ENCODE results near the gene CASP14. TPM values are rescaled to one million over a fixed set of nuclear protein-coding genes. Genes with fewer than 3 reads are reported as not detected.

The CASP14 gene
- total and polyA plus RNA-seq, 2 of the 13 experiments (the other 11 are each of a cell fraction or from before 2014, with no cell fraction given), result not detected

- no peaks in the 10 kb centered on the region for H3K9me3 ChIP-seq (ENCODE audit: low read length)
- H3K4me2 ChIP-seq (ENCODE audit: low read depth, low read length), result no peak overlapping the region
- no peak overlapping the region for H3K9ac ChIP-seq (ENCODE audit: insufficient read depth, low read depth, low read length)
- no peak overlapping the region for H2AFZ ChIP-seq (ENCODE audit: low read length)
- H3K27ac ChIP-seq (ENCODE audit: extremely low read length, insufficient read depth, low read length), result no peak overlapping the region
- no peak overlapping the region for H3K4me3 ChIP-seq (replicated peaks in 1 of 3; ENCODE audit: insufficient read depth in 1 of 3, low read depth in 2 of 3, low read length in 3 of 3)
- ATAC-seq, result no peak
- no TSS peak for BruUV-seq (replicated peaks)
- ChIA-PET CTCF (ENCODE audit: low intra/inter-chr PET ratio, low total read pairs) (no interaction called here), POLR2A (no interaction called here)
- DNase-seq (ENCODE audit: low spot score), result no peak
- peaks cover 0 to under 1% of the 10 kb centered on the region in 2 experiments; a peak in 1 of 5 replicates for H3K27me3 ChIP-seq (ENCODE audit: control insufficient read depth in 1 of 2, insufficient read depth in 2 of 2, low read length in 2 of 2)
- H4K20me1 ChIP-seq (ENCODE audit: insufficient read depth, low read length), result no peaks in the 10 kb centered on the region
- no peaks in the 10 kb centered on the region for H3K36me3 ChIP-seq (replicated peaks in 1 of 2; ENCODE audit: control insufficient read depth in 1 of 2, insufficient read depth in 2 of 2, low read length in 2 of 2)
- in situ Hi-C loops (cut with HindIII; ENCODE audit: extremely low pct_ligation_motif_present, low pct_unique_long_range_greater_than_20kb), result no loop called here
- H3K79me2 ChIP-seq (ENCODE audit: insufficient read depth, low read length), result no peaks in the 10 kb centered on the region
- H3K4me1 ChIP-seq (ENCODE audit: insufficient read depth, low read length), result no peaks in the 10 kb centered on the region
- intact Hi-C loops (cut with micrococcal nuclease; ENCODE audit: unreplicated experiment), result no loop called here
- FAIRE-seq, result no peak
- 0% methylated on average over 1 of the region's 1 CpG for WGBS (ENCODE audit: low lambda C conversion rate)
- TF ChIP-seq HNRNPK (IDR thresholded peaks at IDR 0.05; ENCODE audit: low read depth, low read length, poor library complexity, severe bottlenecking) (no peak), REXO4 (CRISPR knock-in tag; IDR thresholded peaks at IDR 0.05; ENCODE audit: borderline replicate concordance) (no peak), IRF1 (CRISPR knock-in tag; IDR thresholded peaks at IDR 0.05; ENCODE audit: low read depth) (no peak), ZNF777 (CRISPR knock-in tag; IDR thresholded peaks at IDR 0.05) (no peak), ZNF598 (CRISPR knock-in tag; IDR thresholded peaks at IDR 0.05; ENCODE audit: borderline replicate concordance) (no peak), ARID5B (CRISPR knock-in tag; IDR thresholded peaks at IDR 0.05) (no peak), ZNF776 (CRISPR knock-in tag; IDR thresholded peaks at IDR 0.05) (no peak)
- TF ChIP-seq, protein P1, sequence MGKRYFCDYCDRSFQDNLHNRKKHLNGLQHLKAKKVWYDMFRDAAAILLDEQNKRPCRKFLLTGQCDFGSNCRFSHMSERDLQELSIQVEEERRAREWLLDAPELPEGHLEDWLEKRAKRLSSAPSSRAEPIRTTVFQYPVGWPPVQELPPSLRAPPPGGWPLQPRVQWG (CRISPR knock-in tag; IDR thresholded peaks at IDR 0.05; ENCODE audit: borderline replicate concordance, low read depth), result no peak
- TF ChIP-seq, protein P2, sequence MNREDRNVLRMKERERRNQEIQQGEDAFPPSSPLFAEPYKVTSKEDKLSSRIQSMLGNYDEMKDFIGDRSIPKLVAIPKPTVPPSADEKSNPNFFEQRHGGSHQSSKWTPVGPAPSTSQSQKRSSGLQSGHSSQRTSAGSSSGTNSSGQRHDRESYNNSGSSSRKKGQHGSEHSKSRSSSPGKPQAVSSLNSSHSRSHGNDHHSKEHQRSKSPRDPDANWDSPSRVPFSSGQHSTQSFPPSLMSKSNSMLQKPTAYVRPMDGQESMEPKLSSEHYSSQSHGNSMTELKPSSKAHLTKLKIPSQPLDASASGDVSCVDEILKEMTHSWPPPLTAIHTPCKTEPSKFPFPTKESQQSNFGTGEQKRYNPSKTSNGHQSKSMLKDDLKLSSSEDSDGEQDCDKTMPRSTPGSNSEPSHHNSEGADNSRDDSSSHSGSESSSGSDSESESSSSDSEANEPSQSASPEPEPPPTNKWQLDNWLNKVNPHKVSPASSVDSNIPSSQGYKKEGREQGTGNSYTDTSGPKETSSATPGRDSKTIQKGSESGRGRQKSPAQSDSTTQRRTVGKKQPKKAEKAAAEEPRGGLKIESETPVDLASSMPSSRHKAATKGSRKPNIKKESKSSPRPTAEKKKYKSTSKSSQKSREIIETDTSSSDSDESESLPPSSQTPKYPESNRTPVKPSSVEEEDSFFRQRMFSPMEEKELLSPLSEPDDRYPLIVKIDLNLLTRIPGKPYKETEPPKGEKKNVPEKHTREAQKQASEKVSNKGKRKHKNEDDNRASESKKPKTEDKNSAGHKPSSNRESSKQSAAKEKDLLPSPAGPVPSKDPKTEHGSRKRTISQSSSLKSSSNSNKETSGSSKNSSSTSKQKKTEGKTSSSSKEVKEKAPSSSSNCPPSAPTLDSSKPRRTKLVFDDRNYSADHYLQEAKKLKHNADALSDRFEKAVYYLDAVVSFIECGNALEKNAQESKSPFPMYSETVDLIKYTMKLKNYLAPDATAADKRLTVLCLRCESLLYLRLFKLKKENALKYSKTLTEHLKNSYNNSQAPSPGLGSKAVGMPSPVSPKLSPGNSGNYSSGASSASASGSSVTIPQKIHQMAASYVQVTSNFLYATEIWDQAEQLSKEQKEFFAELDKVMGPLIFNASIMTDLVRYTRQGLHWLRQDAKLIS (CRISPR knock-in tag; IDR thresholded peaks at IDR 0.05), result no peak
Measured at GRCh38 chr19:15031675-15032074, 17.6 kb upstream of the CASP14 start.
